ENCODE measurements around the gene KIAA0930.

KIAA0930 gene

DNA sequence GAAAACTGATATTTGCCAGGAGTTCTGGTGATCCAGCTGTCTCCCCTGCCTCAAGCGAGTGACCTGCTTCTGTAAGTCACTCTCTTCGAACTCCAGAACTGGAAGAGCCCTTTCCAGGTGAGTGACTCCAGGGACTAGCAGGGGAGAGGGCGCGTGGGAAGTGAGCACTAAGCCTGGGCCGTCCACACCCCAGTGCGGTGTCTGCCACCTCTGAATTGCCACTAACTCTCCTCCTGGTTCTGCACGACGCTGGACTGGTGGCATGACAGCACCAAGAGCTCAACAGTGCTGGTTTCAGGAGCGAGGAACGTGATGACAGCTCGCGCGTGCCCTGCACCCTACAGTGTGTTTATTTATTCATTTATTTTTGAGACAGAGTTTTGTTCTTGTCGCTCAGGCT is 22.9 kb downstream of the KIAA0930 start:
- no peak for TF ChIP-seq TAF1 (IDR thresholded peaks at IDR 0.05; ENCODE audit: low read depth)

DNA sequence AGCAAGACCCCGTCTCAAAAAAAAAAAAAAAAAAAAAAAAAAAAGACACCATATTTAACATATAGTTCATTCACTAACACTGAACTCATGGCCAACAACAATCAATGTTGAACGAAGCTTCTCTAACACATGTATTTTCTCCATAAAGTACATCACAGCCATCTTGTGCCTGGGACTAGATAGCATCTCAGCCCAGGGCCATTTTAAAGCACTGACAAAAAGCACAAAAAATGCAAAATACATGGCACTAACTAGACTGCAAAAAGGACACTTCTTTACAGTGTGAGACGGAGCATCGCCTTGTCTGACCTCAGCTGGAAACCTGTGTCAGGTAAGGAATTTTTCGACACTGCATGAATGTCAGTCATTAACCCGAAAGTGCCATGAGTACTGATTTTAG is 23.3 kb downstream of the KIAA0930 start:
- TF ChIP-seq RAD21 (IDR thresholded peaks at IDR 0.05; ENCODE audit: low read depth) = no peak
- no peak for TF ChIP-seq CEBPB (IDR thresholded peaks at IDR 0.05)
- TF ChIP-seq CREB1 (IDR thresholded peaks at IDR 0.05; ENCODE audit: low read depth) = no peak
- TF ChIP-seq EP300 (IDR thresholded peaks at IDR 0.05; ENCODE audit: borderline replicate concordance) = no peak
- TF ChIP-seq, protein P1, sequence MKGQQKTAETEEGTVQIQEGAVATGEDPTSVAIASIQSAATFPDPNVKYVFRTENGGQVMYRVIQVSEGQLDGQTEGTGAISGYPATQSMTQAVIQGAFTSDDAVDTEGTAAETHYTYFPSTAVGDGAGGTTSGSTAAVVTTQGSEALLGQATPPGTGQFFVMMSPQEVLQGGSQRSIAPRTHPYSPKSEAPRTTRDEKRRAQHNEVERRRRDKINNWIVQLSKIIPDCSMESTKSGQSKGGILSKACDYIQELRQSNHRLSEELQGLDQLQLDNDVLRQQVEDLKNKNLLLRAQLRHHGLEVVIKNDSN (IDR thresholded peaks at IDR 0.05) = no peak
- TF ChIP-seq, protein P2, sequence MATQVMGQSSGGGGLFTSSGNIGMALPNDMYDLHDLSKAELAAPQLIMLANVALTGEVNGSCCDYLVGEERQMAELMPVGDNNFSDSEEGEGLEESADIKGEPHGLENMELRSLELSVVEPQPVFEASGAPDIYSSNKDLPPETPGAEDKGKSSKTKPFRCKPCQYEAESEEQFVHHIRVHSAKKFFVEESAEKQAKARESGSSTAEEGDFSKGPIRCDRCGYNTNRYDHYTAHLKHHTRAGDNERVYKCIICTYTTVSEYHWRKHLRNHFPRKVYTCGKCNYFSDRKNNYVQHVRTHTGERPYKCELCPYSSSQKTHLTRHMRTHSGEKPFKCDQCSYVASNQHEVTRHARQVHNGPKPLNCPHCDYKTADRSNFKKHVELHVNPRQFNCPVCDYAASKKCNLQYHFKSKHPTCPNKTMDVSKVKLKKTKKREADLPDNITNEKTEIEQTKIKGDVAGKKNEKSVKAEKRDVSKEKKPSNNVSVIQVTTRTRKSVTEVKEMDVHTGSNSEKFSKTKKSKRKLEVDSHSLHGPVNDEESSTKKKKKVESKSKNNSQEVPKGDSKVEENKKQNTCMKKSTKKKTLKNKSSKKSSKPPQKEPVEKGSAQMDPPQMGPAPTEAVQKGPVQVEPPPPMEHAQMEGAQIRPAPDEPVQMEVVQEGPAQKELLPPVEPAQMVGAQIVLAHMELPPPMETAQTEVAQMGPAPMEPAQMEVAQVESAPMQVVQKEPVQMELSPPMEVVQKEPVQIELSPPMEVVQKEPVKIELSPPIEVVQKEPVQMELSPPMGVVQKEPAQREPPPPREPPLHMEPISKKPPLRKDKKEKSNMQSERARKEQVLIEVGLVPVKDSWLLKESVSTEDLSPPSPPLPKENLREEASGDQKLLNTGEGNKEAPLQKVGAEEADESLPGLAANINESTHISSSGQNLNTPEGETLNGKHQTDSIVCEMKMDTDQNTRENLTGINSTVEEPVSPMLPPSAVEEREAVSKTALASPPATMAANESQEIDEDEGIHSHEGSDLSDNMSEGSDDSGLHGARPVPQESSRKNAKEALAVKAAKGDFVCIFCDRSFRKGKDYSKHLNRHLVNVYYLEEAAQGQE (IDR thresholded peaks at IDR 0.05; ENCODE audit: low read depth) = no peak
- no peak for TF ChIP-seq TEAD4 (IDR thresholded peaks at IDR 0.05)
- TF ChIP-seq FOXM1 (IDR thresholded peaks at IDR 0.05; ENCODE audit: borderline replicate concordance, low read depth) = no peak
- TF ChIP-seq, protein P3, sequence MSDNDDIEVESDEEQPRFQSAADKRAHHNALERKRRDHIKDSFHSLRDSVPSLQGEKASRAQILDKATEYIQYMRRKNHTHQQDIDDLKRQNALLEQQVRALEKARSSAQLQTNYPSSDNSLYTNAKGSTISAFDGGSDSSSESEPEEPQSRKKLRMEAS (IDR thresholded peaks at IDR 0.05) = no peak
- no peak for TF ChIP-seq NFIC (IDR thresholded peaks at IDR 0.05)
- TF ChIP-seq YY1 (IDR thresholded peaks at IDR 0.05; ENCODE audit: low read depth) = no peak
- no peak for TF ChIP-seq EGR1 (IDR thresholded peaks at IDR 0.05)
- no peak for TF ChIP-seq ZBTB7A (IDR thresholded peaks at IDR 0.05; ENCODE audit: low read depth)

DNA sequence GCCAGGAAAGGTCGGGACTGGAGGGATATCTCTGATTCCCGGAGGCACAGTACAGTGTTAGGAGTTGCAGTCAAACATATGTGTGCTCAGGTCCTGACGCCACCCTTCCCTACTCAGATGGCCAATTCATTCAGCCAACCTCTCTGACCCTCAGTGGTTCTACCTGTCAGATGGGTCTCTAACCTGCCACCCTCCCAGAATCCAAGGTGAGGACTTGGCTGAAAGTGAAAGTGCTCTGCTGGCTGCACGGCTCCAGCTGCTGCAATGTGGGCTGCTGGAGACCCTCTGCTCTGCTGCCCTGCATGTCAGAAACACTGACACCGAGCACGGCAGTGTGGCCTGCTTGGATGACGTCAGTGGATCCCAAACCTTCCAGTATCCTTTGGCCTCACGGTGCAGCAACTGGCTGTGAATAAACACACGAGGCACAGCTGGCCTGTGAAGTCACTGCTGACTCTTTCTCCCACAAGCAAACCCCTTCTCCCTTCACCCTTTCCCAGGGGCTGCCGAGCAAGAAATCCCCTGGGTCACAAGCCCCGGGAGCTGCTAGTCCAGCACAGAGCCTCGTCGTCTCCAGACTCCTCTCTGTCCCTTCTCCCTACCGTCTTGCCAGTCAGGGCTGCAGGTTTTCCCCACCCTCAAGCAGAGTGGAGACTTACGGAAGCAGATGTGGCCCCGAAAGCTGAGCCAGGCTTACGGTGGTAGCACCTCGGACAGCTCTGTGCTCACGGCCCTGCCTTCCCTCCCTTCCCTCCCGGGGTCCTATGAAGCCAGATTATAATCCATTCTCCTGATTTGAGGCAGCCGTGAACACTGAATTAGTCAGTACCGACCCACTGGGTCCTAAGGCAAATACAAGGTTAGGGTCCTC is 24.3 kb downstream of the KIAA0930 start:
- TF ChIP-seq RAD21 (IDR thresholded peaks at IDR 0.05; ENCODE audit: low read depth) (no peak), FOXM1 (IDR thresholded peaks at IDR 0.05; ENCODE audit: borderline replicate concordance, low read depth) (no peak)
- TF ChIP-seq, protein P2 (IDR thresholded peaks at IDR 0.05; ENCODE audit: low read depth) = peak; percentile 81

DNA sequence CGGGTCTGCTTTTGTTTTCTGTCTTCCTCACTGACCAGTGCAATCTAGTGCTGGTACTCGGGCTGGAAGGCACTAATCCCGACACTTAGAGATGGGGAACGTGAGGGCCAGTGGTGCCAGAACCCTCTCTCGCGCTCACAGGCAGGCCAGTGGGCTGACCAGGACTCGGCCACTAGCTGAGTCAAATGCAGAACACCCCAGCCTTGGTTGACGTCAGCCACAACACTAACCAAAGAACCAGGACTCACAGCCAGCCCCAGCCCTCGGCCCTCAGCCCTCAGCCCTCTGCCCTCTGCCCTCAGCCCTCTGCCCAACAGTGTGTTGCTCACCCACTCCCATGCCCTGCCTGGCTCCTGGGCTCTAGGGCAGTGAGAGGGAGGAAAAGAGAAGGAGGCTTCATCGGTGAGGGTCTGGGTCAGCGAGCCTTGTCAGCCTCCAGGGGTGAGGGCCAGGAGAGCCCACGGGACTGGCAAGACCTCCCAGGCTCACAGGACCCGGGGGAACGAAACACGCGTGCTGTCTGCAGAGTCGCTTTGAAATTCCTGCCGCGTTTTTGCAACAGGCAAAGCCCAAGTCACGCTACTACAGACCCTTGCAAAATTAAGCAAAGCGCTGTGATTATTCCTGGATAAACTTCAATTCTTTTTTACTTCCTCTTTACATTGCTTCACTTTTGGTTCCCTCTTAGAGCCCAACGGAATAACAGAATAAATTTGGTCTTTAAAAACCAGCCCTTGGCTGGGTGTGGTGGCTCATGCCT is 27.5 kb downstream of the KIAA0930 start:
- no peak for TF ChIP-seq TAF1 (IDR thresholded peaks at IDR 0.05; ENCODE audit: low read depth)
- TF ChIP-seq, protein P1 (IDR thresholded peaks at IDR 0.05) = no peak
- no peak for TF ChIP-seq CREB1 (IDR thresholded peaks at IDR 0.05; ENCODE audit: low read depth)
- no peak for TF ChIP-seq FOXM1 (IDR thresholded peaks at IDR 0.05; ENCODE audit: borderline replicate concordance, low read depth)
- TF ChIP-seq EGR1 (IDR thresholded peaks at IDR 0.05) = no peak
- no peak for TF ChIP-seq RAD21 (IDR thresholded peaks at IDR 0.05; ENCODE audit: low read depth)
- TF ChIP-seq, protein P2 (IDR thresholded peaks at IDR 0.05; ENCODE audit: low read depth) = no peak
- TF ChIP-seq TCF12 (IDR thresholded peaks at IDR 0.05; ENCODE audit: low read depth) = no peak

DNA sequence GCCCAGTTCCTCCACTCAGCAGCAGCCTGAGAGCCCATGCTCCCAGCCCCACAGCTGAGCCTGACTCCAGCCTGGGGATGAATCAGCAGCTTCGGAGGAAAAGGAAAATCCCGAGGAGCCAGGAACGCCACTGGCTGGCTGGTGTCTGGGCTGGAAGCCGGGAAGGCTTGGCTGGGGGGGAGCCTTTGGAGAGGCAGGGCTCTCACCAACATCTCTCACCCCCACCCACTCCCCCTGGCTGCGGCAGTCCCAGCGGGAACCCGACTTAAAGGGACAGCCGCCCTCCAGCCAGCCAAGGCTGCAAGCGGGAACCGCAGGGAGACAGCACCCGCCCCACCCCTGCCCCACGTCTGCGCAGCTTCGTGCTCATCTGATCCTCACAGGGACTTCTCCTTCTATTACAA is 28.4 kb downstream of the KIAA0930 start:
- TF ChIP-seq CREB1 (IDR thresholded peaks at IDR 0.05; ENCODE audit: low read depth) (no peak), NFIC (IDR thresholded peaks at IDR 0.05) (no peak), EP300 (IDR thresholded peaks at IDR 0.05; ENCODE audit: borderline replicate concordance) (no peak), TCF12 (IDR thresholded peaks at IDR 0.05; ENCODE audit: low read depth) (no peak), CEBPB (IDR thresholded peaks at IDR 0.05) (no peak), TEAD4 (IDR thresholded peaks at IDR 0.05) (no peak)
- TF ChIP-seq, protein P3 (IDR thresholded peaks at IDR 0.05) = no peak
